Forelimb muscle (tissue), 1 donor: Measurements from ENCODE around the gene TWIST2. TPM values are rescaled to one million over a fixed set of nuclear protein-coding genes. Genes with fewer than 3 reads are reported as not detected.

Experiments
- DNase-seq: peaks from one replicate; pipeline ENCODE4 v3.0.0-alpha.2; 2013; ENCODE audit warnings: low read depth
- polyA plus RNA-seq: library from polyadenylated mRNA; unstranded; fragments of 120-200 nt; gene quantifications from one replicate; pipeline ENCODE4 v1.2.1, GENCODE V29; 2013; ENCODE audit not compliant: insufficient read length

The TWIST2 gene
- polyA plus RNA-seq, 1 donor: 5.5 TPM

DNA sequence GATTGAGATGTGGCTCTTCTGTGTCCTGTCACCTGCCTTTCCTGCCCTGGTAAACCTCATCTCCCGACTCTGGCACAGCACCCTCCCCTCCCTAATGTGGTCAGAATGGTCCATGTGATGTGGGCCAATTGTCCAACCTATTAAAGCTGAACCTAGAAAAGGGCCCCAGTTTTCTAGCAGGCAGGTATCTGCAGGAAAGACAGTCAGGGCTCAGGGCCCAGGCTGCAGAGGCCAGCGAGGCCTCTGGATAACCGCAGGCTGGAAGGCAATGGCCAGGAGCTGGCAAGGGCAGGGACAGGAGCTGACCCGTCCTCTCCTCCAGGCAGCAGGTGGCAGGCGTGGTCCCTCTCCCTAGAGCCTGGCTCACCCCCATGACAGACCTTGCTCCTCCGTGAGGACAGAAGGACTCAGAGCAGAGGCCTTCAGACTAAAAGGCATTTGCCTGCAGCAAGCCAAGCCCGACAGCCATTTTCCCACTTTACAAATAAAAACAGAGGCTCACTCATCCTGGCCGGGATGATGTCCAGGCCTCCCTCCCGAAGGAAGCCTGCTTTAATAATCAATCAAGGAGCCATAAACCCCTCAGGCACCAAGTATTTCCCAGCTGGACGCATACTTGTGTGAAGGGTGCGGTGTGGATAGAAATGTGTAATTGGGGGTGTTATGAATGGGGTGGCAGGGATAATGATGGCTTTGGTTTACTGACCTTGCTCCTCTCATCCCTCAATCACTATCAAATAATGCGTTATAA lies 107.1 kb downstream of the TWIST2 start:
- no peak for DNase-seq

DNA sequence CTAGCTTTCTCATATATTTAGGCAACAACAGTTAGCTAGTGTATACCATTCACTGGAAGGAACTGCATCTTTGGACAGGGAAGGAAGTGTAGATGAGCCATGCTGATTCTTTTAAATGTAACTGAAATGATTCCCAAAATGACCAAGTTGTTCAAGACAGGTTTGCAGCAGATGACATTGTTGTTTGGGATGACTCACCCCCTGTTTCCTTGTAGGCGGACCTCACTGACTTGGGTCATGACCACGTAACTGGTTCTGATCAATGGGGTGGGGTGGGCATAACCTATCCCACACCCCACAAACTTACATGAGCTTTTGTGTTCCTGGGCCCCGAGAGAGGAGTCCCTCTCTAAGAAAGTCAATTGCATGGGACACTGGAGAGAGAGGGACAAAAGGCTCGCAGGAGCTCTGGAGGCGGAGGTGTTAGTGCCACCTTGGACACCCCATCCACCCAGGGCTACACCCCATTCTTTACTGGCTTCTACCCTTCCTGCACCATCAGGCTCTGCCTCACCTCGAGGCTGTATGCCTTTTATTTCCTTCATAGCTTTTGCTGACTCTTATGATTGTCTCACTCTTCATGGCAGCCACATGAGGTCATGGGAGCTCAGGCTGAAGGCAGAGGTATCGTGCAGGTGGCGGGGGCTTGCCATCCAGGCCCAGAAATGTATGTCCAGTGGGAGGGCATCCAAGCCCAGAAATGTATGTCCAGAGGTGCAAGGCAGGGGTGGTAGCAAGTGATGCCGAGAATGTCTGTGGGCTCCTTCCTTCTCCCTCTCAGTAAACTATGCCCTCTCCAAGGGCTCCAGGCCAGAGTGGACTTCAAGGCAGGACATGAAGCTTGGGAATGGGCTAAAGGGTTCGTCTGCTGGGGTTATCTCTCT lies 108.0 kb downstream of the TWIST2 start:
- no peak for DNase-seq

GRCh38 chr2:238956676-238957075 lies 108.8 kb downstream of the TWIST2 start:
- no peak for DNase-seq
